GM08714 (cell line): Measurements from ENCODE around the gene PGGHG.

Source experiments
- H3K4me3 ChIP-seq: fragments of 200-500 bp; sonication (Bioruptor generic); 2 replicates; pipeline ENCODE4 v1.5.1; 2014; ENCODE audit warnings: mild to moderate bottlenecking, low read length, inconsistent platforms
- ZNF274 ChIP-seq: IDR thresholded peaks from 2 replicates; pipeline ENCODE4 v1.6.1; 2012; ENCODE audit warnings: mild to moderate bottlenecking, low read depth, low read length

PGGHG gene

GRCh38 chr11:257766-258493 is 31.0 kb upstream of the PGGHG start:
- TF ChIP-seq ZNF274 = no peak
- no peak overlapping the region for H3K4me3 ChIP-seq

- no peak for TF ChIP-seq ZNF274
Measured at GRCh38 chr11:259413-259812, 29.5 kb upstream of the PGGHG start.

GRCh38 chr11:261624-262023 is 27.3 kb upstream of the PGGHG start:
- no peak for TF ChIP-seq ZNF274
- H3K4me3 ChIP-seq = no peak overlapping the region

More at GRCh38 chr11:259413-259812, 29.5 kb upstream of the PGGHG start:
- H3K4me3 ChIP-seq = no peak overlapping the region

GRCh38 chr11:266676-267439 is 22.1 kb upstream of the PGGHG start:
- no peak for TF ChIP-seq ZNF274
- H3K4me3 ChIP-seq = no peak overlapping the region

- peak overlapping the region; percentile 68; the same call in 1 of the 2 replicates for H3K4me3 ChIP-seq
- no peak for TF ChIP-seq ZNF274
Measured at GRCh38 chr11:267491-267994, 21.4 kb upstream of the PGGHG start.

- H3K4me3 ChIP-seq = peak overlapping the region; percentile 68; the same call in 1 of the 2 replicates
Measured at GRCh38 chr11:268716-269145, 20.2 kb upstream of the PGGHG start.

- peak overlapping the region; percentile 68; the same call in 1 of the 2 replicates for H3K4me3 ChIP-seq
- no peak for TF ChIP-seq ZNF274
Measured at GRCh38 chr11:269146-269890, 19.6 kb upstream of the PGGHG start.

GRCh38 chr11:270451-271318 is 18.2 kb upstream of the PGGHG start:
- H3K4me3 ChIP-seq = no peak overlapping the region
- no peak for TF ChIP-seq ZNF274

- no peak for TF ChIP-seq ZNF274
- H3K4me3 ChIP-seq = no peak overlapping the region
Measured at GRCh38 chr11:271319-271715, 17.6 kb upstream of the PGGHG start.

- no peak for TF ChIP-seq ZNF274
- H3K4me3 ChIP-seq = no peak overlapping the region
Measured at GRCh38 chr11:272195-272930, 16.6 kb upstream of the PGGHG start.

GRCh38 chr11:272931-273198 is 16.1 kb upstream of the PGGHG start:
- TF ChIP-seq ZNF274 = no peak
- no peak overlapping the region for H3K4me3 ChIP-seq

GRCh38 chr11:276219-276618 is 12.7 kb upstream of the PGGHG start:
- no peak for TF ChIP-seq ZNF274
- no peak overlapping the region for H3K4me3 ChIP-seq
